HCT116 (cell line): ENCODE measurements around the gene CBLB. TPM values are rescaled to one million over a fixed set of nuclear protein-coding genes. Genes with fewer than 3 reads are reported as not detected.

Source experiments
- ATAC-seq: fragments of 200-7000 bp; cut with Tn5 transposase; 2 replicates; pipeline ENCODE4 v1.9.1; 2020; ENCODE audit warnings: mild to moderate bottlenecking, moderate library complexity
- BruUV-seq: library from RNA; stranded (reverse); fragments of 400-500 nt; replicated peaks from 2 replicates; lab custom pipeline; 2021; lab: Mats Ljungman, UMichigan
- CTCF ChIA-PET: fragments of 300-600 bp; sonication (Branson Sonifier 250); formaldehyde crosslinking; loops from one replicate; lab custom pipeline; 2021; ENCODE audit warnings: antibody characterized with exemption; lab: Charles Lee
- POLR2A ChIA-PET: fragments of 300-600, 350-600 bp; sonication (Branson Sonifier 250); formaldehyde crosslinking; loops from one replicate; lab custom pipeline; 2021; ENCODE audit warnings: antibody characterized with exemption; lab: Charles Lee
- RAD21 ChIA-PET, 2 experiments: fragments of 300-600 bp; sonication (Branson Sonifier 250); formaldehyde crosslinking; loops; one replicate each; lab custom pipeline; 2023; ENCODE audit warnings: low total read pairs in 2 of 2; ENCODE audit not compliant: uncharacterized antibody in 2 of 2, unreplicated experiment in 2 of 2, low non-redundant PET in 1 of 2; lab: Charles Lee
- DNase-seq: peaks from one replicate; pipeline ENCODE4 v3.0.0-alpha.2; 2010; ENCODE audit warnings: low read depth, low spot score
- H2AFZ ChIP-seq: fragments of 200-600 bp; shearing (Covaris generic), sonication (generic); 2 replicates; pipeline ENCODE4 v1.6.1; 2017; ENCODE audit warnings: low read depth, mixed run types, mixed read lengths, antibody characterized with exemption, low read length; ENCODE audit not compliant: poor library complexity, severe bottlenecking
- H3K27ac ChIP-seq: 2 replicates; pipeline ENCODE4 v1.5.1; 2012; ENCODE audit warnings: low read depth, low read length
- H3K27me3 ChIP-seq: fragments of 200-600 bp; sonication (generic); 2 replicates; pipeline ENCODE4 v1.6.1; 2016; ENCODE audit warnings: mixed run types, low read length, mixed read lengths; ENCODE audit not compliant: insufficient read depth
- H3K36me3 ChIP-seq, 2 experiments: fragments of 200-500 bp in 1 of 2; fragments of 200-600 bp in 1 of 2; sonication (Bioruptor generic) in 1 of 2; sonication (generic) in 1 of 2; 2 replicates each; pipeline versions ENCODE4 v1.5.1 to v1.6.1; 2014 to 2016; ENCODE audit warnings: low read length in 2 of 2, inconsistent platforms in 1 of 2, mixed read lengths in 1 of 2, mixed run types in 1 of 2; ENCODE audit not compliant: insufficient read depth in 2 of 2, control insufficient read depth in 1 of 2
- H3K4me1 ChIP-seq, 2 experiments: fragments of 200-600 bp in 1 of 2; sonication (generic) in 1 of 2; 2 replicates each; pipeline versions ENCODE4 v1.5.1 to v1.6.1; 2012 to 2017; ENCODE audit warnings: low read length in 2 of 2, inconsistent platforms in 1 of 2, mild to moderate bottlenecking in 1 of 2, mixed read lengths in 1 of 2, mixed run types in 1 of 2, moderate library complexity in 1 of 2; ENCODE audit not compliant: insufficient read depth in 2 of 2, control insufficient read depth in 1 of 2
- H3K4me2 ChIP-seq: fragments of 200-600 bp; sonication (generic); 2 replicates; pipeline ENCODE4 v1.6.1; 2017; ENCODE audit warnings: mixed run types, low read length, mixed read lengths
- H3K4me3 ChIP-seq, 2 experiments: fragments of 200-600 bp in 1 of 2; sonication (generic) in 1 of 2; replicated peaks in 1 of 2; 2 replicates each; pipeline ENCODE4 v1.5.1; 2011 to 2016; ENCODE audit warnings: low read length in 2 of 2, control low read depth in 1 of 2, low read depth in 1 of 2, mild to moderate bottlenecking in 1 of 2, mixed read lengths in 1 of 2, mixed run types in 1 of 2
- H3K79me2 ChIP-seq: fragments of 200-600 bp; sonication (generic); 2 replicates; pipeline ENCODE4 v1.6.1; 2017; ENCODE audit warnings: mild to moderate bottlenecking, mixed run types, low read length, moderate library complexity, mixed read lengths; ENCODE audit not compliant: insufficient read depth
- H3K9ac ChIP-seq: fragments of 200-600 bp; sonication (generic); 2 replicates; pipeline ENCODE4 v1.6.1; 2016; ENCODE audit warnings: low read length, mixed read lengths
- H3K9me2 ChIP-seq: fragments of 200-600 bp; sonication (generic), shearing (Covaris generic); 2 replicates; pipeline ENCODE4 v1.6.1; 2017; ENCODE audit warnings: mixed run types, mild to moderate bottlenecking, moderate library complexity; ENCODE audit not compliant: insufficient read depth
- H3K9me3 ChIP-seq, 2 experiments: fragments of 200-500 bp in 1 of 2; fragments of 200-600 bp in 1 of 2; sonication (Bioruptor generic) in 1 of 2; sonication (generic) in 1 of 2; 2 replicates each; pipeline ENCODE4 v1.6.1; 2014 to 2017; ENCODE audit warnings: low read length in 2 of 2, mixed read lengths in 2 of 2, inconsistent platforms in 1 of 2, low read depth in 1 of 2, mild to moderate bottlenecking in 1 of 2, mixed run types in 1 of 2, moderate library complexity in 1 of 2; ENCODE audit not compliant: control insufficient read depth in 1 of 2, insufficient read depth in 1 of 2
- H4K20me1 ChIP-seq: fragments of 200-600 bp; sonication (generic), shearing (Covaris generic); 2 replicates; pipeline ENCODE4 v1.6.1; 2017; ENCODE audit warnings: mixed run types, mild to moderate bottlenecking, moderate library complexity; ENCODE audit not compliant: insufficient read depth
- ATF3 ChIP-seq: IDR thresholded peaks from 2 replicates; pipeline ENCODE4 v1.6.1; 2012
- CBX3 ChIP-seq: IDR thresholded peaks from 2 replicates; pipeline ENCODE4 v1.6.1; 2012; ENCODE audit warnings: low read depth
- CEBPB ChIP-seq: IDR thresholded peaks from 2 replicates; pipeline ENCODE4 v1.6.1; 2012; ENCODE audit warnings: low read depth
- EGR1 ChIP-seq: IDR thresholded peaks from 2 replicates; pipeline ENCODE4 v1.6.1; 2012; ENCODE audit warnings: low read depth
- ELF1 ChIP-seq: IDR thresholded peaks from 2 replicates; pipeline ENCODE4 v1.6.1; 2012; ENCODE audit warnings: low read depth, borderline replicate concordance
- EZH2 ChIP-seq: fragments of 200-600 bp; sonication (generic); IDR thresholded peaks from 2 replicates; pipeline ENCODE4 v1.6.1; 2017; ENCODE audit warnings: antibody characterized with exemption, mixed run types
- EZH2phosphoT487 ChIP-seq: fragments of 200-600 bp; IDR thresholded peaks from 2 replicates; pipeline ENCODE4 v1.6.1; 2018; ENCODE audit warnings: antibody characterized with exemption, borderline replicate concordance
- JUND ChIP-seq: IDR thresholded peaks from 2 replicates; pipeline ENCODE4 v1.6.1; 2012
- MAX ChIP-seq: IDR thresholded peaks from 2 replicates; pipeline ENCODE4 v1.6.1; 2012
- POLR2A ChIP-seq: IDR thresholded peaks from 2 replicates; pipeline ENCODE4 v1.7.0; 2011; ENCODE audit warnings: borderline replicate concordance; ENCODE audit not compliant: insufficient read depth, insufficient read length; ENCODE audit errors: extremely low read depth
- POLR2AphosphoS5 ChIP-seq: IDR thresholded peaks from 2 replicates; pipeline ENCODE4 v1.6.1; 2011; ENCODE audit warnings: mild to moderate bottlenecking, low read depth, low read length, moderate library complexity
- RAD21 ChIP-seq: IDR thresholded peaks from 2 replicates; pipeline ENCODE4 v1.6.1; 2012; ENCODE audit warnings: low read depth, mild to moderate bottlenecking
- SP1 ChIP-seq: IDR thresholded peaks from 2 replicates; pipeline ENCODE4 v1.6.1; 2012; ENCODE audit warnings: low read depth
- SRF ChIP-seq: IDR thresholded peaks from 2 replicates; pipeline ENCODE4 v1.6.1; 2012; ENCODE audit warnings: low read depth
- YY1 ChIP-seq: IDR thresholded peaks from 2 replicates; pipeline ENCODE4 v1.6.1; 2011; ENCODE audit warnings: low read length, low read depth, moderate library complexity, mild to moderate bottlenecking; ENCODE audit not compliant: insufficient replicate concordance; ENCODE audit errors: extremely low read depth
- ZFX ChIP-seq: fragments of 450-650 bp; IDR thresholded peaks from 2 replicates; pipeline ENCODE4 v1.6.1; 2017
- ZNF274 ChIP-seq: fragments of 200-500 bp; sonication (Bioruptor generic); IDR thresholded peaks from 2 replicates; pipeline ENCODE4 v1.6.1; 2014; ENCODE audit warnings: mild to moderate bottlenecking, low read depth, low read length, inconsistent platforms
- intact Hi-C: fragments of 100-400 bp; cut with micrococcal nuclease; formaldehyde crosslinking; loops from 2 replicates; pipeline ENCODE4 v1.10.0; 2022
- total RNA-seq: library from RNA; stranded (reverse); gene quantifications from one replicate; pipeline ENCODE4 v1.2.1, GENCODE V29; 2021; ENCODE audit not compliant: unreplicated experiment
- TF ChIP-seq, protein P1 (sequence below): IDR thresholded peaks from 2 replicates; pipeline ENCODE4 v1.6.1; 2012; ENCODE audit warnings: low read depth
- TF ChIP-seq, protein P2 (sequence below), 3 experiments: fragments of 200-600 bp in 1 of 3; sonication (generic) in 1 of 3; IDR thresholded peaks in 2 of 3; conservative IDR thresholded peaks in 1 of 3; 2 replicates each; pipeline ENCODE4 v1.5.1; 2012 to 2017; ENCODE audit warnings: low read depth in 2 of 3, low read length in 2 of 3, antibody characterized with exemption in 1 of 3, borderline replicate concordance in 1 of 3, control low read depth in 1 of 3, mild to moderate bottlenecking in 1 of 3, mixed read lengths in 1 of 3, mixed run types in 1 of 3, moderate library complexity in 1 of 3; ENCODE audit not compliant: insufficient read depth in 1 of 3

The CBLB gene
- total RNA-seq, 1 experiment from 2014 or later, result 10.4 TPM

GRCh38 chr3:105911496-105911895 is 42.7 kb upstream of the CBLB start:
- H3K9me3 ChIP-seq, result no peaks in the 10 kb centered on the region
- CTCF ChIA-PET, result no interaction called here
- H3K9me2 ChIP-seq, result no peaks in the 10 kb centered on the region
- POLR2A ChIA-PET, result no interaction called here
- no peaks in the 10 kb centered on the region for H3K27me3 ChIP-seq
- no peak overlapping the region for H3K4me2 ChIP-seq
- DNase-seq, result no peak
- H3K27ac ChIP-seq, result no peak overlapping the region
- no peak for TF ChIP-seq RAD21
- no peak for TF ChIP-seq SRF
- TF ChIP-seq ELF1, result no peak
- TF ChIP-seq POLR2A, result no peak
- no peak for TF ChIP-seq POLR2AphosphoS5
- TF ChIP-seq EGR1, result no peak
- TF ChIP-seq ZNF274, result no peak
- no peak for TF ChIP-seq MAX
- TF ChIP-seq ZFX, result no peak
- TF ChIP-seq EZH2, result no peak
- TF ChIP-seq SP1, result no peak
- TF ChIP-seq YY1, result no peak
- TF ChIP-seq, protein P1, sequence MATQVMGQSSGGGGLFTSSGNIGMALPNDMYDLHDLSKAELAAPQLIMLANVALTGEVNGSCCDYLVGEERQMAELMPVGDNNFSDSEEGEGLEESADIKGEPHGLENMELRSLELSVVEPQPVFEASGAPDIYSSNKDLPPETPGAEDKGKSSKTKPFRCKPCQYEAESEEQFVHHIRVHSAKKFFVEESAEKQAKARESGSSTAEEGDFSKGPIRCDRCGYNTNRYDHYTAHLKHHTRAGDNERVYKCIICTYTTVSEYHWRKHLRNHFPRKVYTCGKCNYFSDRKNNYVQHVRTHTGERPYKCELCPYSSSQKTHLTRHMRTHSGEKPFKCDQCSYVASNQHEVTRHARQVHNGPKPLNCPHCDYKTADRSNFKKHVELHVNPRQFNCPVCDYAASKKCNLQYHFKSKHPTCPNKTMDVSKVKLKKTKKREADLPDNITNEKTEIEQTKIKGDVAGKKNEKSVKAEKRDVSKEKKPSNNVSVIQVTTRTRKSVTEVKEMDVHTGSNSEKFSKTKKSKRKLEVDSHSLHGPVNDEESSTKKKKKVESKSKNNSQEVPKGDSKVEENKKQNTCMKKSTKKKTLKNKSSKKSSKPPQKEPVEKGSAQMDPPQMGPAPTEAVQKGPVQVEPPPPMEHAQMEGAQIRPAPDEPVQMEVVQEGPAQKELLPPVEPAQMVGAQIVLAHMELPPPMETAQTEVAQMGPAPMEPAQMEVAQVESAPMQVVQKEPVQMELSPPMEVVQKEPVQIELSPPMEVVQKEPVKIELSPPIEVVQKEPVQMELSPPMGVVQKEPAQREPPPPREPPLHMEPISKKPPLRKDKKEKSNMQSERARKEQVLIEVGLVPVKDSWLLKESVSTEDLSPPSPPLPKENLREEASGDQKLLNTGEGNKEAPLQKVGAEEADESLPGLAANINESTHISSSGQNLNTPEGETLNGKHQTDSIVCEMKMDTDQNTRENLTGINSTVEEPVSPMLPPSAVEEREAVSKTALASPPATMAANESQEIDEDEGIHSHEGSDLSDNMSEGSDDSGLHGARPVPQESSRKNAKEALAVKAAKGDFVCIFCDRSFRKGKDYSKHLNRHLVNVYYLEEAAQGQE, result no peak
- TF ChIP-seq JUND, result no peak
- TF ChIP-seq CEBPB, result no peak
- no peak for TF ChIP-seq EZH2phosphoT487
- no peak for TF ChIP-seq ATF3
- no peak for TF ChIP-seq CBX3
- TF ChIP-seq, protein P2, sequence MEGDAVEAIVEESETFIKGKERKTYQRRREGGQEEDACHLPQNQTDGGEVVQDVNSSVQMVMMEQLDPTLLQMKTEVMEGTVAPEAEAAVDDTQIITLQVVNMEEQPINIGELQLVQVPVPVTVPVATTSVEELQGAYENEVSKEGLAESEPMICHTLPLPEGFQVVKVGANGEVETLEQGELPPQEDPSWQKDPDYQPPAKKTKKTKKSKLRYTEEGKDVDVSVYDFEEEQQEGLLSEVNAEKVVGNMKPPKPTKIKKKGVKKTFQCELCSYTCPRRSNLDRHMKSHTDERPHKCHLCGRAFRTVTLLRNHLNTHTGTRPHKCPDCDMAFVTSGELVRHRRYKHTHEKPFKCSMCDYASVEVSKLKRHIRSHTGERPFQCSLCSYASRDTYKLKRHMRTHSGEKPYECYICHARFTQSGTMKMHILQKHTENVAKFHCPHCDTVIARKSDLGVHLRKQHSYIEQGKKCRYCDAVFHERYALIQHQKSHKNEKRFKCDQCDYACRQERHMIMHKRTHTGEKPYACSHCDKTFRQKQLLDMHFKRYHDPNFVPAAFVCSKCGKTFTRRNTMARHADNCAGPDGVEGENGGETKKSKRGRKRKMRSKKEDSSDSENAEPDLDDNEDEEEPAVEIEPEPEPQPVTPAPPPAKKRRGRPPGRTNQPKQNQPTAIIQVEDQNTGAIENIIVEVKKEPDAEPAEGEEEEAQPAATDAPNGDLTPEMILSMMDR (IDR thresholded peaks at IDR 0.05 in 2 of 3, conservative IDR thresholded peaks at IDR 0.05 in 1 of 3; ENCODE audit: borderline replicate concordance in 1 of 3, insufficient read depth in 1 of 3, low read depth in 2 of 3, low read length in 2 of 3), result no peak
- no peaks in the 10 kb centered on the region for H3K79me2 ChIP-seq
- H4K20me1 ChIP-seq, result no peaks in the 10 kb centered on the region
- RAD21 ChIA-PET, result no interaction called here
- H3K36me3 ChIP-seq, result no peaks in the 10 kb centered on the region
- H3K4me3 ChIP-seq, result no peak overlapping the region
- intact Hi-C loops, result no loop called here
- no peak overlapping the region for H3K9ac ChIP-seq
- no TSS peak for BruUV-seq
- no peaks in the 10 kb centered on the region for H3K4me1 ChIP-seq
- H2AFZ ChIP-seq, result no peak overlapping the region
- ATAC-seq, result no peak
